GM21717 (cell line): ENCODE measurements around the gene CRISPLD2.
"Not testable (repeated sequence)": the region's sequence is repeated elsewhere in the genome, so short reads cannot be mapped to it uniquely, and the experiment has no call there.

Source experiments
- ATAC-seq: cut with Tn5 transposase; IDR thresholded peaks from one replicate; pipeline ENCODE4 v1.9.1; 2021; ENCODE audit warnings: mild to moderate bottlenecking, moderate library complexity; ENCODE audit not compliant: unreplicated experiment

The CRISPLD2 gene

DNA sequence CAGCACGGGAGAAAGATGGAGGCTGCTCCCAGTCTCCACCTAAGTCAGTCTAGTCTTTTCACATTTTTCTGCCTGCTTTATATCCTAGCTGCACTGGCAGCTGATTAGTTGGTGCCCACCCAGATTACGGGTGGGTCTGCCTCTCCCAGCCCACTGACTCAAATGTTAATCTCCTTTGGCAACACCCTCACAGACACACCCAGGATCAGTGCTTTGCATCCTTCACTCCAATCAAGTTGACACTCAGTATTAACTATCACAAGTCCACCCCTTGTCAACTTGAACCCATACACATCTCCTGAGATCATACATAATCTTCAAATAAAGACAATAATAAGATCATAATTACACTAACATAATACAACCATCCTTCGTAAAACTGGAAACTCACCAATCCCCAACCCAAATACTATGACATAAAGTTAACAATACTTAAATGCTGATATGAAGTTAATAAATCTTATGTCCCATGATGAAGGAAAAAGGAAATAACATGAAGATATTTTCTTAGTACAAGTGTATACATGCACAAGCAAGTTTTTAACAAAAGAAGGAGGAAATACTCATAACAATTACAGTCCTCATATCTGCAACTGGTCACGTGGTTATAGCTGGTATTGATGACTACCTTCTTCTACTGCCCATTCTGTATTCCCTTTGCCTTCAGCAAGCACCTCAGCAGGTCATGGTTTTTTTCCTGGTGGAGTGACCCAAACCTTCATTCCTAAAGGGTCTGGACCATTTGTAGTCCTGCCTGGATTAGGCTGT lies 35.8 kb downstream of the CRISPLD2 start:
- ATAC-seq = not testable (repeated sequence)

DNA sequence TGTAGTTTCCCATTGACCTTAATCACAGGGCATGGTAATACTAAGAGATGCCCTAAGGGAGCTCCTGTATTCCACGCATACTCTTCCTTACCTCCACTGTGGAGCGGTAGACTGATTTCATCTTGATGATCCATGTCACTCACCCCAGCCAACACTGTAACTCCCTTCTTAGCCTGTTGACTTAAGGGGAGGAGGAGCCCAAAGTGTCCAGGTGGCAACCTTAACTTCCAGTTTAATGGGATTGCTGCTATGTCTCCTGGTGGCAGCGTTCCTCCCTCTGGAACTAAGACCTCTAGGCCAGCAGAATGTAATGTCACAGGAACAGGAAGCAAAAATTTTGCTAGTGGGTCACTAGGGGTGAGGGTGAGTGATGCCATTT lies 36.4 kb downstream of the CRISPLD2 start:
- not testable (repeated sequence) for ATAC-seq

GRCh38 chr16:84856811-84857210 lies 37.0 kb downstream of the CRISPLD2 start:
- ATAC-seq = not testable (repeated sequence)

GRCh38 chr16:84859681-84860080 lies 39.9 kb downstream of the CRISPLD2 start:
- no peak for ATAC-seq

DNA sequence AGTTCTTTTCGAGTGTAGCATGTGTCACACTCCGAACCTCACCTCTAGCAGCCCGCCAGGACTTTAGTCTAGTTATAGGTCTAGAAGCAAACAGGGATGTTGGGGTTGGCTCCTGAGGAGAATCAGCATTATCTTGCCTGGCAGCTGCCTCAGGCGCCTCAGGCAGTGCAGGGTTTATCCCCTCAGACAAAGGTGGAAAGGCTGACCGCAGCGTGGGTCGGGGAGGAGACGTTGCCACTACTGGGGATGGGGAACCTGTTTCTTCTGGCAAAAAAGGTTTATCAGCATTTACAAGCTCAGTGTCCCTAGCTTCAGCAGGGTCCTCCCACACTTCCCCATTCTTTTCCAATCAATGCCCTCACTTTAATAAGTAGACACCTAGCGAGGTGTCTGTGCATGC lies 40.6 kb downstream of the CRISPLD2 start:
- no peak for ATAC-seq

GRCh38 chr16:84861671-84862070 lies 41.9 kb downstream of the CRISPLD2 start:
- ATAC-seq = no peak

DNA sequence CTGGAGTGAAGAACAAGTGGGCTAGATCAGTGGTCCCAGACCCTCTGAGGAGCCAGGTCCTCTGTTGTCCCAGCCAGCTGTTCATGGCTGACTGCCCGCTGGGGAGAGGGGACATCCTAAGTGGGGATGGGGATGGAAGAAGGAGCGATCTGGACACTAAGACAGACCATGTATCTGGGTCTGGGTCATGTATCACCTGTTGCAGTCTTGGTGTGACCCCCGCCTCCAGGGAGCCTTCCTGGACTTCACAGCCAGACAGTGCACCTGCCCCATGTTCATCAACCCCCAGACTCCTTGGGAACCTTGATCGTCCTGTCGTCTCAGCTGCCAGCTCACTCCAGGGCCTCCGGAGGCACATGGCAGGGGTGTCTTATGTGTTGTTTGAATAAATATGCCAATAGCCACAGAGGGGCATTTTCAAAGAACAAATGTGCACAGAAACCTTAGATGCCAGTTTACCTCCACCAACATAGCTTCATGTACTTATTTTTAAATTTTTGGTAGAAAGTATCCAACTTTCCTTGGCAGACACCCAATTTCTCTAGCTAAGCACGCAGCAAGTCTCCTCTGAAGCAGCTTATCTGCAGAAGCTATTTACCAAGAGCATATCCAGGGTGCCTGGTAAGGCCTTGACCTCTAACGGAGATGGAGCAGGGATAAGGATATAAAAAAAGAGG lies 43.2 kb downstream of the CRISPLD2 start:
- ATAC-seq = no peak

- no peak for ATAC-seq
Observed at GRCh38 chr16:84863481-84863814, 43.7 kb downstream of the CRISPLD2 start.

DNA sequence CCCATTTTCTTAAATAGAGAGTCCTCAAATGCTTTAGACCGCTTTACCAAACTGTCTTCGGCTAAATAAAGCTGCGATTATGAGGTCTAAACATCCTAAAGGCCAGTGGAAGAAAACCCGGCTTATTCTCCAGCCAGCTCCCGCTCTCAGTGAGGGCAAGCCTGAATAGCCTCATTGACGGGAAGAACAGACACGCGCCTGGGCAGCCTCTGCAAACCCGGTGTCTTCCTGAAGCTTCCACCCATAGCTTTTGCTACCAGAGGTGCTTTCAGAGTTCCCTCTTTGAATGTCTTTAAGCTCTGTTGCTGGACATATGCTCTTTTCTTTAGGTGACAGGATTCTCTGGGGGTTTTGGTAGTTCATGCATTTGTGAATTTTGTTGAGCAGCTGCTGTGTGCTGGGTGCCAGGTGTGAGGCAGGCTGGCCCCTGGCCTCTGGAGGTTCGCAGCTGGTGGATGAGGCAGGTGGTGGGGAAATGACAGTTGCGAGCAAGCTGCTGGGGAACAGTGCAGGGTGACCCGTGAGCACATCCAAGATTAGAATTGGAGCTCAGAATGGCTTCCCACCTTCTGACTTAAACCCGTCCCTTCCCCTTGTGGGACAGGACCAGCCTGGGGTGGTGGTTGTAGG lies 44.7 kb downstream of the CRISPLD2 start:
- no peak for ATAC-seq

DNA sequence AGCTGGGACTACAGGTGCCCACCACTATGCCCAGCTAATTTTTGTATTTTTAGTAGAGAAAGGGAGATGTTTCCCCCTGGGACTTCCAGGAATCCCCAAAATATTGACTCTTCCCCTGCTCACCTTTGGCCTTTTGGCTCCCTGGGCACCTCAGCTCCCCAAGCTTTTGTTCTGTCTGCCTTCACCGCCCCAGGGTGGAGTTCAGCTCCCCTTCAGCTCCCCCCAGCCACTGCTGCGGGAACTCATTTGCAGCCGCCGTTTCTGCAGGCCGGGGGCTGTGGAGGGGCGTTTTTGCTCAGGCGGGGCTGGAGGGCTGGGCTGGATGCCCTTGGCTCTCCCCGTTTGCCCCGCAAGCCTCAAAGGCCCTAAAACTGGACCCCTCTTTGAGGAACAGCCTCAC lies 47.9 kb downstream of the CRISPLD2 start:
- ATAC-seq = no peak

DNA sequence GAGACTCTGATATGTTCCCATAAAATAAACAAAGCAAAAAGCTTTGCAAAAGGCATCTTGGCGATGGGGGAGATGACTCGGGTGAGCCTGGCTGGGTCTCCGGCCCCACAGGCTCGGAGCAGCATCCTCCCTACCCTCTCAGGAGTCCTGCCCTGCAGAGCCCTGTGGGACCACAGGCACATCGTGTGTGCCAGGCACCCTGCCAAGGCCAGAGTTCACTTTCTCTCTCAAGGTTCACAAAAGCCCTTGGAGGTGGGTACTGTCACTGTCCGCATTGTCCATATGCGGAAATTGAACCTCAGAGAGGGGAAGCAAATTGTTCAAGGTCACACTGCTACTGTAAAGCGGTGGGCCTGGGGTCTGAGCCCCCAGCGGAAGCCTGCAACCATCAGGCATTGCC lies 48.5 kb downstream of the CRISPLD2 start:
- ATAC-seq = no peak

DNA sequence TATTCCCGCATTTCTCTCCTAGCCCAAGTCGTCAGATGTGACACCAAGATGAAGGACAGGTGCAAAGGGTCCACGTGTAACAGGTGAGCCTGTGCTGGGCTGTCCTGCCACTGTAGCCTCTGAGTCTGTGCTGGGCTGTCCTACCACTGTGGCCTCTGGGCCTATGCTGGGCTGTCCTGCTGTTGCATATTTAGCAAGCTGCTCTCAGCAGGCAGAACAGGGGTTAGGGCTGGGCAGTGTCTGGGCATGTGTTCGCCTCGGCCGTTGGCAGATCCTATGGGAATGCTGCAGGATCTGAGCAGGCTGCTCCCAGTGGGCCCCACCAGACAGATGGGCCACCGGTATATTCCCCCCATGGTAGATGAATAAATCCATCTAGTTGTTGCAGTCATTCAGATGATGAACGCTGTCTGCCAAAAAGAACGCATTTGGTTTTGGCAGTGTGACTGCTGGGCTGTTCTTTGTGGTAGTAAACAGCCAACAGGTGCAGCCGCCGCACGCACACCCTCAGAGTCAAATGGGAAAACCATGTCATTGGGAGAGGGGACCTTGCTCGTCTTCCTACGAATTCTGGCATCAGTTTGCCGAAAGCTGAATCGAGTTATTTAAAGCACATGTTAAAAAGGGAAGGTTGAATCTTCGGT lies 49.2 kb downstream of the CRISPLD2 start:
- no peak for ATAC-seq

DNA sequence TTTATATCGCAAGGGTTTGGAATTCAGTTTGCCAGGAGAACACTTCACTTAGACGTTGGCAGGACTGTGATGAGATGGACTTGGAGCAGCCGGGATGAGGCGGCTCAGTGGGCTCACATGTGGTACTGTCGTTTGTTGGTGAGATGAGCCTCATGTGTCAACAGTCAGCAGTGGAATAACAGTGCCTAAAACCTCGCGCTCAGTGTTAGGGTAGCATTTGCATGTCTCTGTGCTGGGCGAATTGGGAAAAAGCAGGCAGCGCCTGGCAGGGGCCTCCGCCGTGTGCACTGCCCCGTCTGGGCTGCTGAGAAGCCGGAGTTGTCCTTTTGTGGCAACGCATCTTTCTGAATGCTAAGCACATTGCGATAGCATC lies 49.7 kb downstream of the CRISPLD2 start:
- no peak for ATAC-seq

DNA sequence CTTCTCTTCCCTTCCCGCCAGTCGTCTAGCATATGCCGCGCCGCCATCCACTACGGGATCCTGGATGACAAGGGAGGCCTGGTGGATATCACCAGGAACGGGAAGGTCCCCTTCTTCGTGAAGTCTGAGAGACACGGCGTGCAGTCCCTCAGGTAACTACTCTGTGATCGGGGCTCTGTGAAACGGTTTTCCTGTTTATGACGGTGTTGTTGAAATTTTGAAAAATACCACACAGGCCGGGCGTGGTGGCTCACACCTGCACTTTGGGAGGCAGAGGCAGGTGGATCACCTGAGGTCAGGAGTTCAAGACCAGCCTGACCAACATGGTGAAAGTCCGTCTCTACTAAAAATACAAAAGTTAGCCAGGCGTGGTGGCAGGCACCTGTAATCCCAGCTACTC lies 53.2 kb downstream of the CRISPLD2 start:
- ATAC-seq = not testable (repeated sequence)

- no peak for ATAC-seq
Observed at GRCh38 chr16:84874004-84874435, 54.2 kb downstream of the CRISPLD2 start.

DNA sequence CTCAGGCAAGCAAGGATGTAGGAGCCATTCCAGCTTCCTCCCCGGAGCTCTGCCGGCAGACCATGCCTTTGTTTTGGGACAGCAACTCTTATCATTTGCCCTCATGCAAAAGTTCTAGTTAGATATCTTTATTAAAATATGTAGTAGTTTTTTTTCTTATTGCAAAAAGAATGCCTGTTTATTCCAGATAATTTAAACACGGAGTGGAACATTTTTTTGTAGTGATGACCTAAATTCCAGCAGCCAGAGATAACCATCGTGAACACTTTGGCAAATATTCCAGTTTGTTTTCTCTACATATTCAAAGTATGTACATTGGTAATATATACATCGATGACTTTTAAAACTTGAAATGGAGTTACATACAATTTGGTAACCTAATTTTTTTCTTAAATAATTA lies 54.8 kb downstream of the CRISPLD2 start:
- no peak for ATAC-seq

GRCh38 chr16:84874983-84875382 lies 55.2 kb downstream of the CRISPLD2 start:
- no peak for ATAC-seq

GRCh38 chr16:84875846-84876245 lies 56.1 kb downstream of the CRISPLD2 start:
- ATAC-seq = no peak

- no peak for ATAC-seq
Observed at GRCh38 chr16:84876873-84877606, 57.3 kb downstream of the CRISPLD2 start.

GRCh38 chr16:84878770-84879169 lies 59.0 kb downstream of the CRISPLD2 start:
- ATAC-seq = no peak
